ENCODE measurements around the gene CCDC192.
"Not testable (repeated sequence)": the region's sequence is repeated elsewhere in the genome, so short reads cannot be mapped to it uniquely, and the experiment has no call there.

Gene CCDC192

DNA sequence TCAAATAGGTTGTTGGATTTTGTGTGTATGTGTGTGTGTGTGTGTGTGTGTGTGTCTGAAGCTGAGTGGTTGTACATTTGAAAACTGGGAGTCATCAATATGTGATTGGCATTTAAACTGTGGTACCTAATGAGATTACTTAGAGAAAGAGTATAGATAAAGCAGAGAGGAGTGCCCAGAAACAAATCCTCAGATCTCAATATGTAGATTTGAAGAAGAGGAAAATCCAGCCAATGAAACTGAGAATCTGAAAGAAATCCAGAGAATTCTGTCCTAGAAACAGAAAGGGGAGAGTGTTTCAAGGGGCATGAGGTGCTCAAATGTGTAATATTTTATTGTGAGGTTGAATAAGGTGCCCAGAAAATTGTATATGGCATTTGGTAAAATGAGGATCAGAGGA, 66.2 kb downstream of the CCDC192 start:
- DNase-seq = no peak

DNA sequence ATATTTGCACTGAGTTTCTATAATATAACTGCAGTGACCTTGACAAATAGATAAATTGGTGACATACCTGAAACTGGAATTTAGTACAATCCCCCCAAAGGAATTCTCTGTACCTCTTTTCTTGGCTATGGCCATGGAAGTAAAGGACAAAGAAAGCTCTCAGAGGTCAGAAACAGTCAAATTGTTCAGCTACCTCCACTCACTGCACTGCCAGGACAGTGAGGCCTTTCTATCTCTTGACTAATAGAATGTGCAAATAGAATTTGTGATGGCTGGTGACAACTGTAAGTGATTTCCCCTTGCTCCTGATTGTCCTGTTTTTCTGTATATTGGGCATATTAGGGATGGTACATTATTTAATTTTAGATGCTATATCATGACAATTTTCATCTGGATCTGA, 67.1 kb downstream of the CCDC192 start:
- no peak for DNase-seq

- no peak for DNase-seq
Observed at GRCh38 chr5:127772531-127772930, 69.3 kb downstream of the CCDC192 start.

- DNase-seq = no peak
Observed at GRCh38 chr5:127774221-127774620, 71.0 kb downstream of the CCDC192 start.

DNA sequence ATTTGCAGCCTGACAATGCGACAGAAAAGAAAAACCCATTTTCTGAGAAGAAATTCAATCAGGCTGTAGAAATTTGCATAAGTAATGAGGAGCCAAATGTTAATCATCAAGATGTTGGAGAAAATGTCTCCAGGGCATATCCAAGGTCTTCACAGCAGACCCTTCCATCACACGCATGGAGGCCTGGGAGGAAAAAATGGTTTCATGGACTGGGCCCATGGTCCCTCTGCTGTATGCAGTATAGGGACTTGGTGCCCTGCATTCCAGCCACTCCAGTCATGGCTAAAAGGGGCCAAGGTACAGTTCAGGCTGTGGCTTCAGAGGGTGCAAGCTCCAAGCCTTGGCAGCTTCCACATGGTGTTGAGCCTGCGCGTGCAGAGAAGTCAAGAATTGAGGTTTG, 73.3 kb downstream of the CCDC192 start:
- no peak for DNase-seq

DNA sequence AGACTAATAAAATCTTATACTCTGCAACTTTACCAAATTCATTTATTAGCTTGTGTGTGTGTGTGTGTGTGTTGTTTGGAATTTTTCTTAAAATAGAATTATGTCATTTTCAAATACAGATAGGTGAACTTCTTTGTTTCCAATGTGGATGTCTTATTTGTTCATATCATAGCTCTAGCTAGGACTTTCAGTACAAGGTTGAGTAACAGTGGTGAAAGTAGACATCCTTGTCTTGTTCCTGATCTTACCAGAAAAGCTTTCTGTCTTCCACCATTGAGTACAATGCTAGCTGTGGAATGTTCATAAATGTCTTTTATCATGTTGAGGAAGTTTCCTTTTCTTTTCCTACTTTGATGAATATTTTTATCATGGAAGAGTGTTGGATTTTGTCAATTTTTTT, 74.8 kb downstream of the CCDC192 start:
- no peak for DNase-seq

GRCh38 chr5:127782450-127782849, 79.3 kb downstream of the CCDC192 start:
- not testable (repeated sequence) for DNase-seq

DNA sequence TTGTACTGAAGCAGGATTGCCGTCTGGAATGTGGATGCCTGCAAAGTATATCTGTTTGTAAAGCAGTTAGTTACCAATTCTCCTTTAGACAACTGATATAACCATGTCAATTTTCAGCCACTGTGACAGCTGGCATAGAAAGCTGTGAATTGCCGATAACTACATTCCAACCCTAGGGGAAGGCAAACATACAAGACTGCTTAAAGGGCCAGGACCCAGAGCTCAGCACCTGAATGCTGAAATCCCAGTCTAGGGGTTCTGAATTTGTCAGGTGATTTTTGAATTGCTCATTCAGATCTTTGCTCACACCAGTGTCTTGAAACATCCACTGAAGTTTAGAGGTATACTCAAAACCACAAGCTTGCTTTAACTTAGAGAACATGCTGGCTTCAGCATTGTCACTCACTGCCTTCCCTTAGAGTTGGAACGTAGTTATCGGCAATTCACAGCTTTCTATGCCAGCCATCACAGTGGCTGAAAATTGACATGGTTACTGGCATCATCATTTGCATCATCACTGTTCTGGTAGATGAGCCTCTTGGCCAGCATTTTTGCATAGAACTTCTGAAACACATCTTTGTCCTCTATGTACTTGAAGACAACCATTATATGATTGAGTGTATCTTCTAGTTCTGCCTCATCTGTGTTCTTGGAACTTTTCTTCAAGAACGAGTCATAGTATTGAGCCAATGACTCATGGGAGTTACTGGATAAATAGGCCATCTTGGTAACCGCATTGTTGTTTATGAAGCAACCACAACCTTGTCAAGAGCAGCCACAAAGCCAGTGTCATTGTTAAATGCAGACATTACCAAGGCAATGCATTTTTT, 82.1 kb downstream of the CCDC192 start:
- no peak for DNase-seq

GRCh38 chr5:127791439-127791838, 88.2 kb downstream of the CCDC192 start:
- no peak for DNase-seq

DNA sequence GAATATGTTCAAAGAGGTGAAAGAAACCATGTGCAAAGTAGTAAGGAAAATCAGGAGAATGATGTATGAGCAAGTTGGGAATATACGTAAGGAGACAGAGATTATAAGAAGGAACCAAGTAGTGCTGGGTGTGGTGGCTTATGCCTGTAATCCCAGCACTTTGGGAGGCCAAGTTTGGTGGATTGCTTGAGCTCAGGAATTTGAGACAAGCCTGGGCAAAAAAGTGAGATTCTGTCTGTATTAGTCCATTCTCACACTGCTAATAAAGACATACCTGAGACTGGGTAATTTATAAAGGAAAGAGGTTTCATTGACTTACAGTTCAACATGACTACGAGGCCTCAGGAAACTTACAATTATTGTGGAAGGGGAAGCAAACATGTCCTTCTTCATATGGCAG, 88.7 kb downstream of the CCDC192 start:
- DNase-seq = not testable (repeated sequence)

DNA sequence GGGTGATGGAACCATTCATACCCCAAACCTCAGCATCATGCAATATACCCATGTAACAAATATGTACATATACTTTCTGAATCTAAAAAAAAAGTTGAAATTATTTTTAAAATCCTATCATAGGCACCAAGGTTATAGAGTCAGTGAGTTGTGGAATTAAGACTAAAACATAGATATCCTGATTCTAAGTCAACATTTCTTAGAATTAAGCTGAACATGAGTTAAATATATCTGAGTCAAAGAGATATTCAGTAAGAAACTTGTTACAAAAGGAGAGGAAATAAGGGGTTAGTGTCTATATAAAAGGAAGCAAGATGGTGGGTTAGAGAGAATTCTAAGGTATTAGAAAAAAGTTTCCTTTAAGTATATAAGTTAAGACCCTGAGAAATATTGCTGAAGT, 89.9 kb downstream of the CCDC192 start:
- no peak for DNase-seq

DNA sequence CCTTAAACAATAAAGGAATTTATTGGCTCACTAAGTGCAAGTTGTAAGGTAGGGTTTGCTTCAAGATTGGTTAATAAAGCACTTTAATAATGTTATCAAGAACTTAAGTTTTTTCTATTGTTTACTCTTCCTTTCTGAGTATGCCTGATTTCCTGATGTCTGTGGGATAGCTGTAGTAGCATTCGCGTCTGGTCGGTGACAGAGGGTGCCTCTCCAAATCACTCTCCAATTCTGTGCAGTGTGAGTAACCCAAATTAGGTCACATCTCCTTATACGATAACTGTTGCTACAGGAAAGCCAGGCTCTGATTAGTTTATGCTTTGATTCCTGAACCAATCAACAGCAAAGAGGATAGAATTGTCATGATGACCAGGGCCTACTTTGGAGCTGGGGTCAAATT, 90.7 kb downstream of the CCDC192 start:
- no peak for DNase-seq

- no peak for DNase-seq
Observed at GRCh38 chr5:127796211-127796610, 93.0 kb downstream of the CCDC192 start.

DNA sequence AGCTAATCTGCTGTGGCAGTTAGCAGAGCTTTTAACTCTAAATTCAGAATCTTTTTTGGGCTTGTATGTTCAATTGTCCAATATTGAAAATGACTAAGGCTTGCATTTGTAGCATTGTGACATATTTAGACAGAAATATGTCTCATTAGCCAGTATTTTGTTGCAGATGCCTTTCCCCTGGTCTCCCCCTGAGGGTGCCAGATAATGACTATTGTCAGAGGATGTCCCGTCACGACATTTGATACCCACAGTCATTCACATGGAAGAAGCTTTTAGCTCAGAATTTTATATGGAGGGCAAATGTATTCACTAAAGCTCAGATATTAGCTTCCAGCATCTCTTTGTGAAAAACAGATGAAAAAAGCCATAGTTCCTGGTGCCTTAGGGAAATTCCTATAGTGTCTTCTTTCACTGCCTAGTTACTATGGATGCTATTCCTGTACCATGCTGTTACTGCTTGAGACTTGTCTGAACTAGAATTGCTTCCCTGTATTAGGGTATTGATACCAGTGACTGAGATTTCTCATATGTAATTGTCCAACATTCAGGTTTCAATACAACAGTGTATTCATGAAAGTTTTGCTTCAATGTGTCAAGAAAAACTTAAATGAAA, 96.2 kb downstream of the CCDC192 start:
- no peak for DNase-seq

DNA sequence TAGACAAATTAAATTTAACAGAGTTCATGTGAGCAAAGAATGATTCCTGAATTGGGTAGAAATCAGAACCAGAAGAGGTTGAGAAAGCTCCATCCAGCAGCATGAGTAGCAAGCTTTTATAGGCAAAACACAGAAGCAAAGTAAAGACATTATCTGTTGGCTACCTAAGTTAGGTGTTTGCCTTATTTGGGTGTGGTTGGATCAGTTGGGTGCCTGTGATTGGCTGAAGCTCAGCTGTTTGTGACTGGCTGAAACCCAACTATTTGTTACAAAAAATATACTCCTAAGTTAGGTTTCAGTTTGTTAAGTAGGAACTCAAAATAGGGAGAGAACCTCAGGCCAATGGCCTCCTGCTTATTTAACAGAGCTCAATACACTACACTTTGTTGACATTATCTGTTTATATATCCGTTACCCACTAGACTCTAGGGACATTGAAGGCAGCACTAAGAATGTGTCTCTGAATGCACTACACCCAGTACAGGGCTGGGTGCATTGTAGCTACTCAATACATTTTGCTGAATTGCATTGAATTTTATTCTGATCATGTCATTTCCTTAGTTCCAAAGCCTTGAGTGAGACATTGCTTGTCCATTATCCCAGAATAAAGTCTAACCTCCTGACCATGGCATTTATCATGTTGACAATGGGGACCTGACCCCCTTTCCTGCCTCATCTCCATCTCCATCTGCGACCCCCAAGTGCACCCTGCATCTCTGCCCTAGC, 98.7 kb downstream of the CCDC192 start:
- no peak for DNase-seq

DNA sequence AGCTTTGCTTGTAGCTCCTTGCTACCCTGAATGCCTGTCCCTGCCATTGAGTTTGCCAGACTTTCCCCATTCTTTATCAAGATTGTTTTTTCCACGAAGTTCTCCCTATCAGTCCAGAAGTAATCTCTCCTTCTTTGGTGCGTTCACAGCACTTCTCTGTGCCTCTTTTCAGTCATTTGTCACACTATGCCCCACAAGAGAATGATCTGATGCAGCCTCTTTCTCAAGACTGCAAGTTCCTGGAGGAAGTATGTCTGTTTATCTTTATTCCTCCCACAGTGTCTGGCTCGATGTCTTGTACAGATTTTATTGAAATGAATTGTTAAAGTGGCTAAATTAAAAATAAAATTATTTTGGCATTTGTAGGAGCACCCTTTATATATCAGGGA, 99.3 kb downstream of the CCDC192 start:
- DNase-seq = no peak

DNA sequence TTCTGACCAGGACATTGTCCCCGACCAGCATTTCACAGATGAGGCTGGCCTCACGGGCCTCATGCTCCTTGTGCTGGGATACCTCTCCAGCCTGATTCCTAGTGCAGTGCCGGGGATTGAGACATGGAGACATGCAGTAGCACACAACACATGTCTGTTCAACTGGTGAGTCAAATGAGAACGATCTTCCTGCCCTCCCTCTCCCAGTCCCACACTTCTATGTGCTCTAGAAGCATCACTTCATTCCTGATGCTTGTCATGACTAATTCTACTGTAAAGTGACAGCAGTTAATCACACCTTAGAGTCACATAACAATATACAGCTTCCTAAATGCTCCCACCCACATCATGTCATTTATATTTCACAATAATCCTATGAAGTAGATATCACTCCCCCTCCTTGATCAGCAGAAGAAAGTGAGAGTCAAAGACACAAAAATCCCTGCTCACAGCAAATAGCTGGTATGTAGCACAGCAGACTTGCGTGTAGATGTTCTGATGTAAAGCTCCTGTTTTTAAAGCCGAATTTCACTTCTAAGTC, 101.8 kb downstream of the CCDC192 start:
- no peak for DNase-seq

- no peak for DNase-seq
Observed at GRCh38 chr5:127805448-127805847, 102.3 kb downstream of the CCDC192 start.

- DNase-seq = no peak
Observed at GRCh38 chr5:127806776-127807175, 103.6 kb downstream of the CCDC192 start.

- no peak for DNase-seq
Observed at GRCh38 chr5:127809533-127809932, 106.3 kb downstream of the CCDC192 start.

GRCh38 chr5:127810017-127810416, 106.8 kb downstream of the CCDC192 start:
- no peak for DNase-seq

GRCh38 chr5:127810707-127811490, 107.7 kb downstream of the CCDC192 start:
- no peak for DNase-seq

DNA sequence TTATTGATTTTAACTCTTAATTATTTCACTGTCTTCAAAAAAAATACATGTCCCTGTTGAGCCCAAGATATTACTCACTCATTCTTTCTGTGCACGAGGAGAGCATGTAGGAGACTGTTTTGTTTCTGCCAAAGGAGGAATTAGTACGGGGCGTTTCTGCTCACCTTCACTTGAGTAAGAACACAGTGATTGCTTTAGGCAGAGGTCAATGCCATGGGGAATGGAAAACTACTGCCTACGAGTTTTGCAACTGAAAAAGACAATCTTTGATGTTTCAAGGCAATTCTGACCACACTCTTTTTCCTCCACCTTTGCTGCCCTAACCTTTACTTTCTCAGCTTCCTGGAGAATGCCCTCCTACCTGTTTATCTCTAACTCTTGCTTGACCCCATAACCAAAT, 109.4 kb downstream of the CCDC192 start:
- no peak for DNase-seq
